GM23338 (cell line): ENCODE measurements around the gene DEPDC5. TPM values are rescaled to one million over a fixed set of nuclear protein-coding genes. Genes with fewer than 3 reads are reported as not detected.

Source experiments
- ATAC-seq: fragments of 200-7000 bp; cut with Tn5 transposase; 3 replicates; pipeline ENCODE4 v1.9.1; 2020
- DNase-seq: peaks from one replicate; pipeline ENCODE4 v3.0.0-alpha.2; 2015; ENCODE audit warnings: low spot score
- H2AFZ ChIP-seq: fragments of 200-600 bp; sonication (generic); 2 replicates; pipeline ENCODE4 v1.8.0; 2016; ENCODE audit warnings: antibody characterized with exemption, mild to moderate bottlenecking, moderate library complexity
- H3F3A ChIP-seq: fragments of 200-600 bp; sonication (generic); replicated peaks from 2 replicates; pipeline ENCODE4 v1.8.0; 2017; ENCODE audit warnings: antibody characterized with exemption, mixed run types, low read depth
- H3K27ac ChIP-seq: fragments of 200-600 bp; sonication (generic); 2 replicates; pipeline ENCODE4 v1.6.1; 2016; ENCODE audit warnings: low read depth
- H3K27me3 ChIP-seq: fragments of 200-600 bp; sonication (generic); 2 replicates; pipeline ENCODE4 v1.8.0; 2016; ENCODE audit warnings: mild to moderate bottlenecking, mixed run types, moderate library complexity; ENCODE audit not compliant: insufficient read depth
- H3K36me3 ChIP-seq: fragments of 200-600 bp; sonication (generic); 2 replicates; pipeline ENCODE4 v1.8.0; 2016; ENCODE audit warnings: mild to moderate bottlenecking; ENCODE audit not compliant: insufficient read depth
- H3K4me1 ChIP-seq: fragments of 200-600 bp; sonication (generic); 2 replicates; pipeline ENCODE4 v1.8.0; 2016; ENCODE audit warnings: mild to moderate bottlenecking, moderate library complexity; ENCODE audit not compliant: insufficient read depth
- H3K4me2 ChIP-seq: fragments of 200-600 bp; sonication (generic); 2 replicates; pipeline ENCODE4 v1.7.1; 2017; ENCODE audit warnings: mixed run types
- H3K4me3 ChIP-seq: fragments of 200-600 bp; sonication (generic); 2 replicates; pipeline ENCODE4 v1.6.1; 2016; ENCODE audit warnings: mixed run types
- H3K79me2 ChIP-seq: fragments of 200-600 bp; sonication (generic); replicated peaks from 2 replicates; pipeline ENCODE4 v1.8.0; 2017; ENCODE audit warnings: mild to moderate bottlenecking; ENCODE audit not compliant: insufficient read depth
- H3K9me2 ChIP-seq: fragments of 200-600 bp; sonication (generic); 2 replicates; pipeline ENCODE4 v1.8.0; 2017; ENCODE audit not compliant: insufficient read depth
- H4K20me1 ChIP-seq: fragments of 200-600 bp; sonication (generic); replicated peaks from 2 replicates; pipeline ENCODE4 v1.8.0; 2017; ENCODE audit warnings: mild to moderate bottlenecking; ENCODE audit not compliant: insufficient read depth
- H3K27ac Mint-ChIP-seq: 2 replicates; pipeline ENCODE4 v1.8.0; 2020; ENCODE audit warnings: inconsistent platforms, mild to moderate bottlenecking, moderate library complexity, mixed read lengths
- H3K27me3 Mint-ChIP-seq: 3 replicates; pipeline ENCODE4 v1.8.0; 2022; ENCODE audit warnings: low read depth, mild to moderate bottlenecking, moderate library complexity, mixed read lengths, inconsistent platforms; ENCODE audit not compliant: insufficient read depth, poor library complexity
- H3K36me3 Mint-ChIP-seq: 3 replicates; pipeline ENCODE4 v1.8.0; 2021; ENCODE audit warnings: low read depth, mild to moderate bottlenecking, inconsistent platforms, moderate library complexity, mixed read lengths
- H3K4me1 Mint-ChIP-seq: 3 replicates; pipeline ENCODE4 v1.8.0; 2020; ENCODE audit warnings: mild to moderate bottlenecking, inconsistent platforms, mixed read lengths
- H3K4me3 Mint-ChIP-seq: 3 replicates; pipeline ENCODE4 v1.8.0; 2021; ENCODE audit warnings: moderate library complexity, mild to moderate bottlenecking, inconsistent platforms, mixed read lengths
- H3K9me3 Mint-ChIP-seq: 3 replicates; pipeline ENCODE4 v1.8.0; 2020; ENCODE audit warnings: moderate library complexity, mild to moderate bottlenecking, inconsistent platforms, mixed read lengths
- ETS1 ChIP-seq: IDR thresholded peaks from 2 replicates; pipeline ENCODE4 v1.6.1; 2016; ENCODE audit warnings: antibody characterized with exemption
- JUNB ChIP-seq: IDR thresholded peaks from one replicate; pipeline ENCODE4 v1.6.1; 2016; ENCODE audit warnings: antibody characterized with exemption; ENCODE audit not compliant: unreplicated experiment
- STAT1 ChIP-seq: IDR thresholded peaks from one replicate; pipeline ENCODE4 v1.6.1; 2016; ENCODE audit warnings: antibody characterized with exemption; ENCODE audit not compliant: unreplicated experiment
- ZNF114 ChIP-seq: fragments of 250-450 bp; sonication (Bioruptor Pico); IDR thresholded peaks from 2 replicates; pipeline ENCODE4 v1.5.0; 2020; ENCODE audit warnings: mild to moderate bottlenecking, moderate library complexity
- polyA plus RNA-seq: library from polyadenylated mRNA; unstranded; fragments of >200 nt; fragmentation: Nextera tagmentation; extraction: Ambion mirVana; gene quantifications from 2 replicates; pipeline ENCODE4 v1.2.1, GENCODE V29; 2016
- total RNA-seq: library from RNA; depleted of rRNA; stranded (reverse); fragments of >200 nt; shearing (Covaris generic); gene quantifications from 2 replicates; pipeline ENCODE4 v1.2.3, GENCODE V29; 2014
- TF ChIP-seq, protein P1 (sequence below): fragments of 250-450 bp; sonication (Bioruptor Pico); IDR thresholded peaks from 2 replicates; pipeline ENCODE4 v1.5.0; 2020; ENCODE audit warnings: mild to moderate bottlenecking, moderate library complexity

Gene DEPDC5
- total and polyA plus RNA-seq, 2 experiments from 2014 or later, result 18.7 to 19.7 TPM

DNA sequence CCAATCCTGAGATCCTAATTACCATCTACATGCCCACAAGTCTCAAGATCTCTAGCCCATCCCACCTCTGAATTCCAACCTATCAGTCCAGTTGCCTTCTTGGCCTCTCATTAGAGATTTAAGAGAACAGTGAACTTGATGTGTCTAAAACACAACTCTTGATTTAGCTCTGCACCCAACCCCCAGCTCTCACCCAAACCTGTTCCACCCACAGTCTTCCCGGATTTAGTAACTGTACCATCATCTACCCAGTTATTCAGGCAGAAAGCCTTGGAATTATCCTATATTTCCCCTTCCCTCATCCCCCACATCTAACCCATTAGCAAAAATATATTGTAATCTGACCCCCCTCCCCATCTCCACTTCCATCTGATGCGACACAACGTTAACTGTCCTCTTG lies 166.5 kb downstream of the DEPDC5 start:
- H2AFZ ChIP-seq, result no peak overlapping the region
- no peaks in the 10 kb centered on the region for H4K20me1 ChIP-seq
- DNase-seq, result no peak
- 0 out of 2 replicates have a peak, but pooled peaks cover 5% of the 10 kb centered on the region for H3K9me2 ChIP-seq
- H3K4me2 ChIP-seq, result no peak overlapping the region
- Mint-ChIP-seq H3K9me3 (no peaks in the 10 kb centered on the region), H3K4me3 (no peak overlapping the region), H3K36me3 (no peaks in the 10 kb centered on the region), H3K27ac (no peak overlapping the region), H3K4me1 (no peaks in the 10 kb centered on the region), H3K27me3 (peaks cover 7% of the 10 kb centered on the region)
- H3K36me3 ChIP-seq, result no peaks in the 10 kb centered on the region
- H3K4me1 ChIP-seq, result no peaks in the 10 kb centered on the region; the same call in 1 of the 2 replicates
- no peak for TF ChIP-seq ZNF114 (CRISPR knock-in tag)
- TF ChIP-seq ETS1, result no peak
- no peak for TF ChIP-seq STAT1
- TF ChIP-seq, protein P1, sequence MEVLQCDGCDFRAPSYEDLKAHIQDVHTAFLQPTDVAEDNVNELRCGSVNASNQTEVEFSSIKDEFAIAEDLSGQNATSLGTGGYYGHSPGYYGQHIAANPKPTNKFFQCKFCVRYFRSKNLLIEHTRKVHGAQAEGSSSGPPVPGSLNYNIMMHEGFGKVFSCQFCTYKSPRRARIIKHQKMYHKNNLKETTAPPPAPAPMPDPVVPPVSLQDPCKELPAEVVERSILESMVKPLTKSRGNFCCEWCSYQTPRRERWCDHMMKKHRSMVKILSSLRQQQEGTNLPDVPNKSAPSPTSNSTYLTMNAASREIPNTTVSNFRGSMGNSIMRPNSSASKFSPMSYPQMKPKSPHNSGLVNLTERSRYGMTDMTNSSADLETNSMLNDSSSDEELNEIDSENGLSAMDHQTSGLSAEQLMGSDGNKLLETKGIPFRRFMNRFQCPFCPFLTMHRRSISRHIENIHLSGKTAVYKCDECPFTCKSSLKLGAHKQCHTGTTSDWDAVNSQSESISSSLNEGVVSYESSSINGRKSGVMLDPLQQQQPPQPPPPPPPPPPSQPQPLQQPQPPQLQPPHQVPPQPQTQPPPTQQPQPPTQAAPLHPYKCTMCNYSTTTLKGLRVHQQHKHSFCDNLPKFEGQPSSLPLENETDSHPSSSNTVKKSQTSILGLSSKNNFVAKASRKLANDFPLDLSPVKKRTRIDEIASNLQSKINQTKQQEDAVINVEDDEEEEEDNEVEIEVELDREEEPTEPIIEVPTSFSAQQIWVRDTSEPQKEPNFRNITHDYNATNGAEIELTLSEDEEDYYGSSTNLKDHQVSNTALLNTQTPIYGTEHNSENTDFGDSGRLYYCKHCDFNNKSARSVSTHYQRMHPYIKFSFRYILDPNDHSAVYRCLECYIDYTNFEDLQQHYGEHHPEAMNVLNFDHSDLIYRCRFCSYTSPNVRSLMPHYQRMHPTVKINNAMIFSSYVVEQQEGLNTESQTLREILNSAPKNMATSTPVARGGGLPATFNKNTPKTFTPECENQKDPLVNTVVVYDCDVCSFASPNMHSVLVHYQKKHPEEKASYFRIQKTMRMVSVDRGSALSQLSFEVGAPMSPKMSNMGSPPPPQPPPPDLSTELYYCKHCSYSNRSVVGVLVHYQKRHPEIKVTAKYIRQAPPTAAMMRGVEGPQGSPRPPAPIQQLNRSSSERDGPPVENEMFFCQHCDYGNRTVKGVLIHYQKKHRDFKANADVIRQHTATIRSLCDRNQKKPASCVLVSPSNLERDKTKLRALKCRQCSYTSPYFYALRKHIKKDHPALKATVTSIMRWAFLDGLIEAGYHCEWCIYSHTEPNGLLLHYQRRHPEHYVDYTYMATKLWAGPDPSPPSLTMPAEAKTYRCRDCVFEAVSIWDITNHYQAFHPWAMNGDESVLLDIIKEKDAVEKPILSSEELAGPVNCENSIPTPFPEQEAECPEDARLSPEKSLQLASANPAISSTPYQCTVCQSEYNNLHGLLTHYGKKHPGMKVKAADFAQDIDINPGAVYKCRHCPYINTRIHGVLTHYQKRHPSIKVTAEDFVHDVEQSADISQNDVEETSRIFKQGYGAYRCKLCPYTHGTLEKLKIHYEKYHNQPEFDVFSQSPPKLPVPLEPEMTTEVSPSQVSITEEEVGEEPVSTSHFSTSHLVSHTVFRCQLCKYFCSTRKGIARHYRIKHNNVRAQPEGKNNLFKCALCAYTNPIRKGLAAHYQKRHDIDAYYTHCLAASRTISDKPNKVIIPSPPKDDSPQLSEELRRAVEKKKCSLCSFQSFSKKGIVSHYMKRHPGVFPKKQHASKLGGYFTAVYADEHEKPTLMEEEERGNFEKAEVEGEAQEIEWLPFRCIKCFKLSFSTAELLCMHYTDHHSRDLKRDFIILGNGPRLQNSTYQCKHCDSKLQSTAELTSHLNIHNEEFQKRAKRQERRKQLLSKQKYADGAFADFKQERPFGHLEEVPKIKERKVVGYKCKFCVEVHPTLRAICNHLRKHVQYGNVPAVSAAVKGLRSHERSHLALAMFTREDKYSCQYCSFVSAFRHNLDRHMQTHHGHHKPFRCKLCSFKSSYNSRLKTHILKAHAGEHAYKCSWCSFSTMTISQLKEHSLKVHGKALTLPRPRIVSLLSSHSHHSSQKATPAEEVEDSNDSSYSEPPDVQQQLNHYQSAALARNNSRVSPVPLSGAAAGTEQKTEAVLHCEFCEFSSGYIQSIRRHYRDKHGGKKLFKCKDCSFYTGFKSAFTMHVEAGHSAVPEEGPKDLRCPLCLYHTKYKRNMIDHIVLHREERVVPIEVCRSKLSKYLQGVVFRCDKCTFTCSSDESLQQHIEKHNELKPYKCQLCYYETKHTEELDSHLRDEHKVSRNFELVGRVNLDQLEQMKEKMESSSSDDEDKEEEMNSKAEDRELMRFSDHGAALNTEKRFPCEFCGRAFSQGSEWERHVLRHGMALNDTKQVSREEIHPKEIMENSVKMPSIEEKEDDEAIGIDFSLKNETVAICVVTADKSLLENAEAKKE (CRISPR knock-in tag), result no peak
- no peak for TF ChIP-seq JUNB
- no peak for ATAC-seq
- no peaks in the 10 kb centered on the region for H3F3A ChIP-seq
- H3K79me2 ChIP-seq, result no peaks in the 10 kb centered on the region
- no peak overlapping the region for H3K27ac ChIP-seq
- no peak overlapping the region for H3K4me3 ChIP-seq
- H3K27me3 ChIP-seq, result no peaks in the 10 kb centered on the region

DNA sequence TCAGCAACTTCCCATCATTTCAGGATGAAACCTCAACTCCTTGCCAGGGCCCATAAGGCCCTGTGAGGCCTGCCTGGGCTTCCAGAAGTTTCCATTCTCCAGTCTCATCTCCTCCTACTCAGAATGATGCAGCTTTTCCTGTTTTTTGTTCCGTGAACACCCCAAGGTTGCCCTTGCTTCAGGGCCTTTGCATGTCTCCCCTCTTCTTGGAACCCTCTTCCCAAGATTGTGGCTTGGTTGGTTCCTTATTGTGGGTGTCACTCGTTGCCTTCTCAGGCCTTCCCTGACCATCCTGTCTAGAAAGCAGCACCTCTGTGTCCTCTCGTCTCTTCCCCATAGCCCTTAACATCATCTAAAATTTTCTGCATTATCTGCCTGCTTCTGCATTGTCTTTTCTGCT lies 167.3 kb downstream of the DEPDC5 start:
- H3K27me3 ChIP-seq, result no peaks in the 10 kb centered on the region
- no peaks in the 10 kb centered on the region; the same call in 1 of the 2 replicates for H3K4me1 ChIP-seq
- H3K36me3 ChIP-seq, result no peaks in the 10 kb centered on the region
- no peaks in the 10 kb centered on the region for H3K4me1 Mint-ChIP-seq
- no peak overlapping the region for H3K4me2 ChIP-seq
- H3K4me3 ChIP-seq, result no peak overlapping the region
- H3F3A ChIP-seq, result no peaks in the 10 kb centered on the region
- ATAC-seq (no peak), DNase-seq (no peak)
- no peak overlapping the region for H2AFZ ChIP-seq
- peaks cover 7% of the 10 kb centered on the region for H3K27me3 Mint-ChIP-seq
- H3K79me2 ChIP-seq, result no peaks in the 10 kb centered on the region
- H3K36me3 Mint-ChIP-seq, result no peaks in the 10 kb centered on the region
- H3K27ac ChIP-seq, result no peak overlapping the region
- 0 out of 2 replicates have a peak, but pooled peaks cover 5% of the 10 kb centered on the region for H3K9me2 ChIP-seq
- H4K20me1 ChIP-seq, result no peaks in the 10 kb centered on the region
- no peak overlapping the region for H3K4me3 Mint-ChIP-seq
- H3K9me3 Mint-ChIP-seq, result no peaks in the 10 kb centered on the region
- no peak overlapping the region for H3K27ac Mint-ChIP-seq
- no peak for TF ChIP-seq ZNF114 (CRISPR knock-in tag)
- TF ChIP-seq, protein P1 (CRISPR knock-in tag), result no peak
